NCI-H128 (cell line): ENCODE measurements around the gene APBA2.
"Not testable (repeated sequence)": the region's sequence is repeated elsewhere in the genome, so short reads cannot be mapped to it uniquely, and the experiment has no call there.

Experiments
- DNase-seq: peaks from one replicate; lab custom pipeline; 2025; ENCODE audit not compliant: unreplicated experiment; lab: John Stamatoyannopoulos, UW

APBA2 gene

GRCh38 chr15:28876845-28877185 lies 9.0 kb upstream of the APBA2 start:
- no peak for DNase-seq

GRCh38 chr15:28878209-28878608 lies 7.6 kb upstream of the APBA2 start:
- DNase-seq = no peak

GRCh38 chr15:28879551-28879950 lies 6.2 kb upstream of the APBA2 start:
- no peak for DNase-seq

GRCh38 chr15:28880680-28881079 lies 5.1 kb upstream of the APBA2 start:
- DNase-seq = no peak

GRCh38 chr15:28881170-28881569 lies 4.6 kb upstream of the APBA2 start:
- no peak for DNase-seq

- no peak for DNase-seq
Observed at GRCh38 chr15:28881600-28881999, 4.2 kb upstream of the APBA2 start.

GRCh38 chr15:28884151-28884940 lies 1.4 kb upstream of the APBA2 start:
- no peak for DNase-seq

GRCh38 chr15:28885128-28885629 lies 595 bp upstream of the APBA2 start:
- no peak for DNase-seq

- DNase-seq = no peak
Observed at GRCh38 chr15:28886431-28887338, 911 bp downstream of the APBA2 start.

- DNase-seq = no peak
Observed at GRCh38 chr15:28887339-28888174, 1.8 kb downstream of the APBA2 start.

- DNase-seq = no peak
Observed at GRCh38 chr15:28888302-28888894, 2.6 kb downstream of the APBA2 start.

GRCh38 chr15:28888900-28889299 lies 3.1 kb downstream of the APBA2 start:
- no peak for DNase-seq

- DNase-seq = no peak
Observed at GRCh38 chr15:28889346-28889745, 3.6 kb downstream of the APBA2 start.

GRCh38 chr15:28889871-28890270 lies 4.1 kb downstream of the APBA2 start:
- DNase-seq = not testable (repeated sequence)

GRCh38 chr15:28890291-28890690 lies 4.5 kb downstream of the APBA2 start:
- not testable (repeated sequence) for DNase-seq

- no peak for DNase-seq
Observed at GRCh38 chr15:28890711-28891495, 5.1 kb downstream of the APBA2 start.

GRCh38 chr15:28891588-28891987 lies 5.8 kb downstream of the APBA2 start:
- no peak for DNase-seq

GRCh38 chr15:28892789-28893610 lies 7.2 kb downstream of the APBA2 start:
- DNase-seq = no peak

- no peak for DNase-seq
Observed at GRCh38 chr15:28894631-28895030, 8.9 kb downstream of the APBA2 start.
